Measurements from ENCODE around the gene PDE4D. TPM values are rescaled to one million over a fixed set of nuclear protein-coding genes. Genes with fewer than 3 reads are reported as not detected.

PDE4D gene
- total RNA-seq, 6 experiments from 2014 or later: 1.6 to 10.3 (median 5.6) TPM

GRCh38 chr5:59260200-59260599 lies 633.3 kb downstream of the PDE4D start:
- H3K9me3 ChIP-seq: no peaks in the 10 kb centered on the region
- no peak for ATAC-seq
- TF ChIP-seq POLR2A (IDR thresholded peaks at IDR 0.05) (no peak), CTCF (IDR thresholded peaks at IDR 0.05) (no peak)
- 93% methylated on average over 3 of the region's 3 CpGs for WGBS (ENCODE audit: insufficient coverage, low coverage, low lambda C conversion rate, missing lambda C conversion rate)
- H3K27me3 ChIP-seq: no peaks in the 10 kb centered on the region
- no peaks in the 10 kb centered on the region for H3K36me3 ChIP-seq
- no peak for DNase-seq
- H3K4me3 ChIP-seq: no peak overlapping the region
- intact Hi-C loops (cut with DNase I): no loop called here
- H3K4me1 ChIP-seq: no peaks in the 10 kb centered on the region
- H3K27ac ChIP-seq: no peak overlapping the region

- DNase-seq: no peak
- no peaks in the 10 kb centered on the region for H3K4me1 ChIP-seq
- no peak for TF ChIP-seq CTCF (IDR thresholded peaks at IDR 0.05)
- TF ChIP-seq POLR2A (IDR thresholded peaks at IDR 0.05): no peak
- H3K27me3 ChIP-seq: no peaks in the 10 kb centered on the region
- no peaks in the 10 kb centered on the region for H3K36me3 ChIP-seq
- no peak overlapping the region for H3K27ac ChIP-seq
- H3K9me3 ChIP-seq: no peaks in the 10 kb centered on the region
- no peak overlapping the region for H3K4me3 ChIP-seq
- no peak for ATAC-seq
- intact Hi-C loops (cut with DNase I): no loop called here
- 67% methylated on average over 1 of the region's 1 CpG for WGBS (ENCODE audit: insufficient coverage, low coverage, low lambda C conversion rate, missing lambda C conversion rate)
Observed at GRCh38 chr5:59259237-59259636, 634.3 kb downstream of the PDE4D start.

- no peak overlapping the region for H3K27ac ChIP-seq
- 69% methylated on average over 4 of the region's 4 CpGs for WGBS (ENCODE audit: insufficient coverage, low coverage, low lambda C conversion rate, missing lambda C conversion rate)
- TF ChIP-seq POLR2A (IDR thresholded peaks at IDR 0.05): no peak
- no peak for TF ChIP-seq CTCF (IDR thresholded peaks at IDR 0.05)
- no peak for DNase-seq
- no peaks in the 10 kb centered on the region for H3K27me3 ChIP-seq
- H3K4me1 ChIP-seq: peaks cover 0 to 3% (median 0%) of the 10 kb centered on the region in 4 donors
- ATAC-seq: no peak
- no peak overlapping the region for H3K4me3 ChIP-seq
- intact Hi-C loops (cut with DNase I): no loop called here
- H3K36me3 ChIP-seq: no peaks in the 10 kb centered on the region
- no peaks in the 10 kb centered on the region for H3K9me3 ChIP-seq
Observed at GRCh38 chr5:59257488-59258400, 635.8 kb downstream of the PDE4D start.

GRCh38 chr5:59256331-59256730 lies 637.2 kb downstream of the PDE4D start:
- Histone ChIP-seq H3K9me3 (no peaks in the 10 kb centered on the region), H3K27ac (no peak overlapping the region), H3K27me3 (no peaks in the 10 kb centered on the region), H3K4me3 (no peak overlapping the region), H3K4me1 (peaks cover 0 to 3% (median 0%) of the 10 kb centered on the region in 4 donors), H3K36me3 (no peaks in the 10 kb centered on the region)
- no peak for TF ChIP-seq CTCF (IDR thresholded peaks at IDR 0.05)
- no peak for TF ChIP-seq POLR2A (IDR thresholded peaks at IDR 0.05)
- intact Hi-C loops (cut with DNase I): no loop called here
- no peak for ATAC-seq
- WGBS (ENCODE audit: insufficient coverage, low coverage, low lambda C conversion rate, missing lambda C conversion rate): 56% methylated on average over 3 of the region's 3 CpGs
- DNase-seq: no peak

Data from right lobe of liver (tissue), 6 donors.